IMR-90 (cell line): Measurements from ENCODE around the gene PRKCE. TPM values are rescaled to one million over a fixed set of nuclear protein-coding genes. Genes with fewer than 3 reads are reported as not detected.

Experiments
- ATAC-seq: fragments of 200-7000 bp; cut with Tn5 transposase; 2 replicates; pipeline ENCODE4 v1.9.1; 2020; ENCODE audit warnings: low read depth, mild to moderate bottlenecking, moderate library complexity
- BruUV-seq: library from RNA; stranded (reverse); fragments of 400-500 nt; replicated peaks from 2 replicates; lab custom pipeline; 2021; lab: Mats Ljungman, UMichigan
- CTCF ChIA-PET: fragments of 300-600 bp; formaldehyde crosslinking; extraction: SDS; loops from one replicate; lab custom pipeline; 2021; ENCODE audit warnings: antibody characterized with exemption; lab: Yijun Ruan, JAX
- POLR2A ChIA-PET: fragments of 300-600 bp; sonication (Branson Sonifier 250); formaldehyde crosslinking; loops from one replicate; lab custom pipeline; 2022; ENCODE audit warnings: antibody characterized with exemption; ENCODE audit not compliant: unreplicated experiment; lab: Charles Lee
- DNase-seq: peaks from one replicate; pipeline ENCODE4 v3.0.0; 2013
- H2AFZ ChIP-seq: replicated peaks from 2 replicates; pipeline ENCODE3; 2013; ENCODE audit warnings: low read length, mild to moderate bottlenecking; ENCODE audit not compliant: poor library complexity
- H2AK5ac ChIP-seq: 2 replicates; pipeline ENCODE4 v1.6.1; 2013; ENCODE audit warnings: low read depth, low read length, inconsistent platforms
- H2AK9ac ChIP-seq: replicated peaks from 2 replicates; pipeline ENCODE3; 2013; ENCODE audit warnings: mild to moderate bottlenecking, low read depth, low read length, moderate library complexity; ENCODE audit not compliant: poor library complexity
- H2BK120ac ChIP-seq: 2 replicates; pipeline ENCODE4 v1.6.1; 2013; ENCODE audit warnings: low read depth, low read length, inconsistent platforms
- H2BK15ac ChIP-seq: 3 replicates; pipeline ENCODE4 v1.6.1; 2013; ENCODE audit warnings: low read depth, low read length, inconsistent platforms
- H2BK20ac ChIP-seq: 2 replicates; pipeline ENCODE4 v1.6.1; 2013; ENCODE audit warnings: low read depth, mild to moderate bottlenecking, inconsistent platforms, low read length, moderate library complexity
- H2BK5ac ChIP-seq: 2 replicates; pipeline ENCODE4 v1.6.1; 2013; ENCODE audit warnings: mild to moderate bottlenecking, low read depth, low read length, inconsistent platforms; ENCODE audit not compliant: poor library complexity, severe bottlenecking
- H3K14ac ChIP-seq: replicated peaks from 2 replicates; pipeline ENCODE4 v1.6.1; 2013; ENCODE audit warnings: low read depth, low read length, inconsistent platforms
- H3K18ac ChIP-seq: 2 replicates; pipeline ENCODE4 v1.6.1; 2013; ENCODE audit warnings: low read depth, low read length, control low read depth
- H3K23ac ChIP-seq: 2 replicates; pipeline ENCODE4 v1.6.1; 2013; ENCODE audit warnings: low read depth, low read length, inconsistent platforms
- H3K27ac ChIP-seq: 2 replicates; pipeline ENCODE4 v1.5.1; 2013; ENCODE audit warnings: mild to moderate bottlenecking, control low read depth, low read length; ENCODE audit not compliant: insufficient read depth
- H3K27me3 ChIP-seq: 2 replicates; pipeline ENCODE4 v1.6.1; 2013; ENCODE audit warnings: low read length; ENCODE audit not compliant: control insufficient read depth, insufficient read depth
- H3K36me3 ChIP-seq: 2 replicates; pipeline ENCODE4 v1.6.1; 2013; ENCODE audit warnings: low read length, mixed read lengths; ENCODE audit not compliant: control insufficient read depth, insufficient read depth
- H3K4ac ChIP-seq: 2 replicates; pipeline ENCODE4 v1.6.1; 2013; ENCODE audit warnings: low read depth, low read length, inconsistent platforms
- H3K4me1 ChIP-seq: 2 replicates; pipeline ENCODE4 v1.6.1; 2013; ENCODE audit warnings: low read length, mixed read lengths; ENCODE audit not compliant: control insufficient read depth, insufficient read depth
- H3K4me2 ChIP-seq: 2 replicates; pipeline ENCODE4 v1.6.1; 2013; ENCODE audit warnings: low read depth, mild to moderate bottlenecking, control low read depth, low read length, moderate library complexity
- H3K4me3 ChIP-seq: 2 replicates; pipeline ENCODE4 v1.5.1; 2013; ENCODE audit warnings: low read depth, mild to moderate bottlenecking, control low read depth, low read length, moderate library complexity; ENCODE audit not compliant: insufficient read depth
- H3K56ac ChIP-seq: 2 replicates; pipeline ENCODE4 v1.6.1; 2013; ENCODE audit warnings: low read length, inconsistent platforms; ENCODE audit not compliant: insufficient read depth; ENCODE audit errors: extremely low read depth
- H3K79me1 ChIP-seq, 2 experiments: 2 replicates each; pipeline ENCODE4 v1.6.1; 2013; ENCODE audit warnings: low read length in 2 of 2, inconsistent platforms in 1 of 2, low read depth in 1 of 2
- H3K9ac ChIP-seq: 2 replicates; pipeline ENCODE4 v1.6.1; 2013; ENCODE audit warnings: low read depth, low read length, control low read depth
- H3K9me1 ChIP-seq: 2 replicates; pipeline ENCODE4 v1.6.1; 2013; ENCODE audit warnings: low read length, inconsistent platforms; ENCODE audit not compliant: insufficient read depth
- H3K9me3 ChIP-seq: 2 replicates; pipeline ENCODE4 v1.6.1; 2013; ENCODE audit warnings: low read length; ENCODE audit not compliant: control insufficient read depth, insufficient read depth
- H4K20me1 ChIP-seq: 2 replicates; pipeline ENCODE4 v1.6.1; 2013; ENCODE audit warnings: low read length, inconsistent platforms; ENCODE audit not compliant: insufficient read depth
- H4K5ac ChIP-seq: 2 replicates; pipeline ENCODE4 v1.6.1; 2013; ENCODE audit warnings: mild to moderate bottlenecking, low read depth, low read length, control low read depth
- H4K8ac ChIP-seq, 2 experiments: 2 replicates each; pipeline ENCODE4 v1.6.1; 2013; ENCODE audit warnings: low read depth in 2 of 2, low read length in 2 of 2, control low read depth in 1 of 2, inconsistent platforms in 1 of 2
- H4K91ac ChIP-seq: 2 replicates; pipeline ENCODE4 v1.6.1; 2013; ENCODE audit warnings: low read depth, low read length, inconsistent platforms; ENCODE audit not compliant: insufficient read depth
- BHLHE40 ChIP-seq: fragments of 150-350 bp; IDR thresholded peaks from 2 replicates; pipeline ENCODE4 v1.6.1; 2016; ENCODE audit warnings: mild to moderate bottlenecking, low read depth, low read length
- CEBPB ChIP-seq: IDR thresholded peaks from 2 replicates; pipeline ENCODE4 v1.6.1; 2012; ENCODE audit warnings: low read depth, low read length, improper control_type of control experiment
- MAZ ChIP-seq: IDR thresholded peaks from 2 replicates; pipeline ENCODE4 v1.6.1; 2012; ENCODE audit warnings: low read depth, mild to moderate bottlenecking, low read length, improper control_type of control experiment, moderate library complexity, borderline replicate concordance
- MXI1 ChIP-seq: IDR thresholded peaks from 2 replicates; pipeline ENCODE4 v1.6.1; 2012; ENCODE audit warnings: low read depth, mild to moderate bottlenecking, low read length, moderate library complexity, borderline replicate concordance
- NFE2L2 ChIP-seq: fragments of 150-350 bp; IDR thresholded peaks from 2 replicates; pipeline ENCODE4 v1.6.1; 2016; ENCODE audit warnings: low read depth, mild to moderate bottlenecking, low read length
- RAD21 ChIP-seq: IDR thresholded peaks from 2 replicates; pipeline ENCODE4 v1.6.1; 2012; ENCODE audit warnings: low read length, improper control_type of control experiment
- RCOR1 ChIP-seq: IDR thresholded peaks from 2 replicates; pipeline ENCODE4 v1.6.1; 2012; ENCODE audit warnings: mild to moderate bottlenecking, low read length, improper control_type of control experiment; ENCODE audit not compliant: insufficient replicate concordance
- RFX5 ChIP-seq: IDR thresholded peaks from 2 replicates; pipeline ENCODE4 v1.8.0; 2012; ENCODE audit warnings: low read depth, mild to moderate bottlenecking, low read length, moderate library complexity
- SMC3 ChIP-seq: fragments of 150-350 bp; IDR thresholded peaks from 2 replicates; pipeline ENCODE4 v1.6.1; 2016; ENCODE audit warnings: low read depth, mild to moderate bottlenecking, antibody characterized with exemption, low read length, moderate library complexity
- WGBS, 2 experiments: methylation state at CpG; one replicate each; pipeline versions ENCODE4 v1.1.5 to v1.1.7; 2013; ENCODE audit warnings: missing lambda C conversion rate in 2 of 2; ENCODE audit not compliant: insufficient read length in 1 of 2; ENCODE audit errors: extremely low coverage in 2 of 2; 5-methylcytosine and 5-hydroxymethylcytosine counted together
- dilution Hi-C: fragments of 300-500 bp; cut with HindIII; formaldehyde crosslinking; loops from one replicate; pipeline ENCODE4 v1.14.3; 2018; ENCODE audit warnings: low sequenced_read_pairs; ENCODE audit not compliant: unreplicated experiment
- in situ Hi-C: fragments of 300-500 bp; cut with MboI; formaldehyde crosslinking; loops from 3 replicates; pipeline ENCODE4 v1.14.3; 2019; ENCODE audit warnings: low sequenced_read_pairs, inconsistent platforms, mixed read lengths
- intact Hi-C: fragments of 100-400 bp; cut with micrococcal nuclease; formaldehyde crosslinking; loops from 2 replicates; pipeline ENCODE4 v1.10.0; 2022
- polyA plus RNA-seq, 3 experiments: library from polyadenylated mRNA; depleted of rRNA; stranded (reverse); fragments of >200 nt; gene quantifications; 2 replicates each; pipeline ENCODE4 v1.2.3, GENCODE V29; 2012; ENCODE audit warnings: low replicate concordance in 1 of 3
- total RNA-seq: library from RNA; depleted of rRNA; stranded (reverse); fragments of >200 nt; gene quantifications from 2 replicates; pipeline ENCODE4 v1.2.3, GENCODE V29; 2012
- TF ChIP-seq, protein P1 (sequence below): fragments of 150-350 bp; IDR thresholded peaks from 2 replicates; pipeline ENCODE4 v1.6.1; 2017; ENCODE audit warnings: mild to moderate bottlenecking, antibody characterized with exemption, low read length, low read depth
- TF ChIP-seq, protein P2 (sequence below): fragments of 150-350 bp; IDR thresholded peaks from 2 replicates; pipeline ENCODE4 v1.6.1; 2016; ENCODE audit warnings: low read depth, mild to moderate bottlenecking, low read length, moderate library complexity, borderline replicate concordance
- TF ChIP-seq, protein P3 (sequence below): conservative IDR thresholded peaks from 2 replicates; pipeline ENCODE4 v1.5.1; 2012; ENCODE audit warnings: mild to moderate bottlenecking, low read depth, low read length, improper control_type of control experiment

PRKCE gene
- total and polyA plus RNA-seq, 2 of the 4 experiments (the other 2 are of a cell fraction), result 8.1 to 32.4 TPM

DNA sequence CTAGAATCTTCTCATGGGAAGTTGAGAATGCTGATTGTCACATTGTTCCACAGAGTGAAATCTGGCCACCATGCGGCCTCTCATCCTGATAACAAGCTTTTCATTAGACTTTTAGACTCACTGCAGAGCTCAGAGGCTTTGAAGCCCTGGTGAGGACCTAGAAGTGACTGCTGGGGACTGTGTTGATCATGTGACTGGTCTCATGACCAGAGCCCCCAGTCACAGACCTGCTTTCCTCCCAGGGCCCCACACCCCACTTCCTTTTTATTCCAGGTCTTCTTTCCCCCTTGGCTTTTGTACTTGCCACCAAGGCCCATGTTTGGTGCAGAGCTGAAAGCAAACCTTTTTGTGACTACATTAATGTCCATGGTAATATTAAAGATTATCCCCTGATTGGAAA lies 45.2 kb downstream of the PRKCE start:
- DNase-seq (no peak), ATAC-seq (no peak)
- no peak overlapping the region for H2AK5ac ChIP-seq
- no peak overlapping the region for H2BK20ac ChIP-seq
- H3K4ac ChIP-seq, result no peak overlapping the region
- no peaks in the 10 kb centered on the region for H3K9me3 ChIP-seq
- no peak overlapping the region for H2AK9ac ChIP-seq
- H3K14ac ChIP-seq, result no peak overlapping the region
- POLR2A ChIA-PET, result no interaction called here
- no peaks in the 10 kb centered on the region for H3K27me3 ChIP-seq
- H3K18ac ChIP-seq, result no peak overlapping the region
- no peak overlapping the region for H2AFZ ChIP-seq
- no TSS peak for BruUV-seq
- peaks cover 6% of the 10 kb centered on the region for H3K4me1 ChIP-seq
- H3K27ac ChIP-seq, result no peak overlapping the region
- no peak overlapping the region for H4K5ac ChIP-seq
- TF ChIP-seq RCOR1 (no peak), MAZ (no peak), MXI1 (no peak), NFE2L2 (no peak), RAD21 (no peak), RFX5 (no peak), CEBPB (no peak), SMC3 (no peak), BHLHE40 (no peak)
- TF ChIP-seq, protein P1, sequence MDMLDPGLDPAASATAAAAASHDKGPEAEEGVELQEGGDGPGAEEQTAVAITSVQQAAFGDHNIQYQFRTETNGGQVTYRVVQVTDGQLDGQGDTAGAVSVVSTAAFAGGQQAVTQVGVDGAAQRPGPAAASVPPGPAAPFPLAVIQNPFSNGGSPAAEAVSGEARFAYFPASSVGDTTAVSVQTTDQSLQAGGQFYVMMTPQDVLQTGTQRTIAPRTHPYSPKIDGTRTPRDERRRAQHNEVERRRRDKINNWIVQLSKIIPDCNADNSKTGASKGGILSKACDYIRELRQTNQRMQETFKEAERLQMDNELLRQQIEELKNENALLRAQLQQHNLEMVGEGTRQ, result no peak
- TF ChIP-seq, protein P2, sequence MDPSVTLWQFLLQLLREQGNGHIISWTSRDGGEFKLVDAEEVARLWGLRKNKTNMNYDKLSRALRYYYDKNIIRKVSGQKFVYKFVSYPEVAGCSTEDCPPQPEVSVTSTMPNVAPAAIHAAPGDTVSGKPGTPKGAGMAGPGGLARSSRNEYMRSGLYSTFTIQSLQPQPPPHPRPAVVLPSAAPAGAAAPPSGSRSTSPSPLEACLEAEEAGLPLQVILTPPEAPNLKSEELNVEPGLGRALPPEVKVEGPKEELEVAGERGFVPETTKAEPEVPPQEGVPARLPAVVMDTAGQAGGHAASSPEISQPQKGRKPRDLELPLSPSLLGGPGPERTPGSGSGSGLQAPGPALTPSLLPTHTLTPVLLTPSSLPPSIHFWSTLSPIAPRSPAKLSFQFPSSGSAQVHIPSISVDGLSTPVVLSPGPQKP, result no peak
- TF ChIP-seq, protein P3, sequence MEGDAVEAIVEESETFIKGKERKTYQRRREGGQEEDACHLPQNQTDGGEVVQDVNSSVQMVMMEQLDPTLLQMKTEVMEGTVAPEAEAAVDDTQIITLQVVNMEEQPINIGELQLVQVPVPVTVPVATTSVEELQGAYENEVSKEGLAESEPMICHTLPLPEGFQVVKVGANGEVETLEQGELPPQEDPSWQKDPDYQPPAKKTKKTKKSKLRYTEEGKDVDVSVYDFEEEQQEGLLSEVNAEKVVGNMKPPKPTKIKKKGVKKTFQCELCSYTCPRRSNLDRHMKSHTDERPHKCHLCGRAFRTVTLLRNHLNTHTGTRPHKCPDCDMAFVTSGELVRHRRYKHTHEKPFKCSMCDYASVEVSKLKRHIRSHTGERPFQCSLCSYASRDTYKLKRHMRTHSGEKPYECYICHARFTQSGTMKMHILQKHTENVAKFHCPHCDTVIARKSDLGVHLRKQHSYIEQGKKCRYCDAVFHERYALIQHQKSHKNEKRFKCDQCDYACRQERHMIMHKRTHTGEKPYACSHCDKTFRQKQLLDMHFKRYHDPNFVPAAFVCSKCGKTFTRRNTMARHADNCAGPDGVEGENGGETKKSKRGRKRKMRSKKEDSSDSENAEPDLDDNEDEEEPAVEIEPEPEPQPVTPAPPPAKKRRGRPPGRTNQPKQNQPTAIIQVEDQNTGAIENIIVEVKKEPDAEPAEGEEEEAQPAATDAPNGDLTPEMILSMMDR, result no peak
- H3K9ac ChIP-seq, result no peak overlapping the region
- H4K8ac ChIP-seq, result no peak overlapping the region
- dilution Hi-C loops (no loop called here), in situ Hi-C loops (no loop called here), intact Hi-C loops (no loop called here)
- no CpG with 5 or more reads among the region's 1 CpG for WGBS, 2 experiments
- H4K91ac ChIP-seq, result no peak overlapping the region
- no peak overlapping the region for H2BK120ac ChIP-seq
- no peaks in the 10 kb centered on the region for H3K36me3 ChIP-seq
- no peak overlapping the region for H3K23ac ChIP-seq
- peaks cover 12% of the 10 kb centered on the region for H4K20me1 ChIP-seq
- H3K79me1 ChIP-seq, result peaks cover 14 to 46% of the 10 kb centered on the region in 2 experiments; a peak in 3 of 4 replicates
- CTCF ChIA-PET, result no interaction called here
- H3K56ac ChIP-seq, result no peak overlapping the region
- no peak overlapping the region for H3K4me3 ChIP-seq
- H3K9me1 ChIP-seq, result peaks cover 9% of the 10 kb centered on the region; the same call in 1 of the 2 replicates
- no peak overlapping the region for H2BK15ac ChIP-seq
- no peak overlapping the region for H2BK5ac ChIP-seq
- no peak overlapping the region for H3K4me2 ChIP-seq
